NCI-H1436 treated with DMSO at 0.1 percent for 48 hours (cell line): Measurements from ENCODE around the gene VSIG1.

Source experiments
- DNase-seq: peaks from one replicate; lab custom pipeline; 2025; lab: John Stamatoyannopoulos, UW

Gene VSIG1

DNA sequence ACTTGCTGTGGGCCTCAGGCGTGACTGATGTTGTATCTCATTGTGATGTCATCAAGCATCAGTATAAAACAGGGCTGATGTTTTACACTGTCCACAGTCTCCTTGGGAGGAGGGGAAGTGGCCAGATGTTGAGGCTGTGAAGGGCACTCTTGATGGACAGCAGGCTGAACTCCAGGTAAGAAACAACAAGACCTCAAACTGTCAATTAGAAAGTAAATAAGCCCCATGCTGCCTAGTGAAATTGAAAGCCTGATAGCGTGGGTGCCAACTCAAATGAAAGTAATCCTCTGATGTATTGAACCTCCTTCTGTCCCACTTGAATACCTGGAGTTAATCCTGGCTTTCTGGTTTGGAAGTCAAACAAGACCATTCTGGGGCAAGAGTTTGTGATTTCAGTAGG, 19.7 kb downstream of the VSIG1 start:
- DNase-seq: no peak

- no peak for DNase-seq
These were observed 23.3 kb downstream of the VSIG1 start for GRCh38 chrX:108068121-108068520.

- DNase-seq: no peak
These were observed 26.0 kb downstream of the VSIG1 start for GRCh38 chrX:108070891-108071290.

DNA sequence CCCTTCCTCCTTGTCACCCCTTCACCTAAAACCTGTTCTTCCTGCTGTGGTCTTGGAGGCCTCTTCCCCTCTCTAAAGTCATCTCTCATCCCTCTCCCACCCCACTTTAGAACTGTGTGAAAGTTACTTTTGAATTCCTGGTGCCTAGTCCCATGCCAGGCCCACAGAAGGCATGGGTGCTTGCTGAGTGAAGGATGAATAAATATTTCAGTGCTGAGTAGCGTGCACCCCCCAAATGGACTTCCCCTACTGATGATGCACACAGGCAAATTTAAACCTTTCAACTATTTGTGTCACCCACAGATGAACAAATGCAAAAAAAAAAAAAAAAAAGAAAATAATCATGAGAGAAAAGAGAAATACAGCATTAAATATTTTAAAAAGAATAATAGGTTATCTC, 26.7 kb downstream of the VSIG1 start:
- DNase-seq: no peak

DNA sequence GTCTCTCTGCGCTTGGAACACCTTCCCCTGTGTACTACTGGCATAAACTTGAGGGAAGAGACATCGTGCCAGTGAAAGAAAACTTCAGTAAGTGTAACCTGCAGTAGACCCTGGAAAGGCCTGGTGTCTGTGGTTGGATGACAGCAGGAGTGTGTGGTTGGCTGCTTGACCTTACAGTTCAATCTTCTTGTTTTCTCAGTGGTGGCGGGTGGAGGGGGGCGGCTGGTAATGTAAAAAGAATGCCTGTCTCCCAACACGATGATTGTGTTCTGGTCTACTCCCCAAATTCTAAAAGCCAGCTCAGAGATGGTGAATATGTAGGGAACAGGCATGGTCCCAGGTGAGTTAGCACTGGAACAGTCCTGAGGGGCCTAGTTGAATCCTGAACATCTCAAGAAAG, 27.9 kb downstream of the VSIG1 start:
- no peak for DNase-seq

DNA sequence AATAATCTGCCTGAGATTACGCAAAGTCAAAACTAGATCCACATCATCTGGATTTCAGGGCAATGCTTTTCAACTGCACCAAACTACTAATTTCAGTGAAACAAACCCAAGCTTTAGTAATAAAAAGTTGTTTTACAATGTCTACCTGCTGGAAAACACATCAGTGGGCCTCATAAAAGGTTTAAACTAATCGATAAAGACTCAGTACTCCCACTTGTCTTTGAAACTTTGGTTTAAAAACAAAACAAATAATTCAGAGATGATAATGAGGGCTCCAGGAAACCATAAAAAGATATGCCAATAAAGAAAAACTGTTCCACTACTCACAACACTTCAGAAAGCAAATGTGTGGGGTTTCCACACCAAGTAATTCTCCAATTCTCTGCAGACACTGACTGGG, 36.2 kb downstream of the VSIG1 start:
- no peak for DNase-seq

- no peak for DNase-seq
These were observed 42.9 kb downstream of the VSIG1 start for GRCh38 chrX:108087792-108088191.

DNA sequence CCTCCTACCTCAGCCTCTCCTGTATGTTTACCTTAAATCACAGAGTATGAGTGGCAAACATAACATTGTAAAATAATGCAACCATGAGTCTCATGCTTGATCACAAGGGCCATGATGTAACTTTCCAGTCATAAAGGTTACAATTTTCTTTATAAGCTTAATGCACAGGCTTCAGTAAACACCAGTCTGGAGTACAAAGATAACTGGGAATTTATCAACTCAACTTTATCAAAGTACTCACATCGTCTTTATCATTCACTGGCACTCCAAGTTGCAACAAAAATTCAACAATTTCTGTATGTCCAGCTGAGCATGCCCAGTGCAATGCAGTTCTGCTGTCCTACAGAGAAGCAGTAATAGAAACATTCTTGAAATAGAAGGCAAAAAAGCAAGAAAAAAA, 43.6 kb downstream of the VSIG1 start:
- no peak for DNase-seq

DNA sequence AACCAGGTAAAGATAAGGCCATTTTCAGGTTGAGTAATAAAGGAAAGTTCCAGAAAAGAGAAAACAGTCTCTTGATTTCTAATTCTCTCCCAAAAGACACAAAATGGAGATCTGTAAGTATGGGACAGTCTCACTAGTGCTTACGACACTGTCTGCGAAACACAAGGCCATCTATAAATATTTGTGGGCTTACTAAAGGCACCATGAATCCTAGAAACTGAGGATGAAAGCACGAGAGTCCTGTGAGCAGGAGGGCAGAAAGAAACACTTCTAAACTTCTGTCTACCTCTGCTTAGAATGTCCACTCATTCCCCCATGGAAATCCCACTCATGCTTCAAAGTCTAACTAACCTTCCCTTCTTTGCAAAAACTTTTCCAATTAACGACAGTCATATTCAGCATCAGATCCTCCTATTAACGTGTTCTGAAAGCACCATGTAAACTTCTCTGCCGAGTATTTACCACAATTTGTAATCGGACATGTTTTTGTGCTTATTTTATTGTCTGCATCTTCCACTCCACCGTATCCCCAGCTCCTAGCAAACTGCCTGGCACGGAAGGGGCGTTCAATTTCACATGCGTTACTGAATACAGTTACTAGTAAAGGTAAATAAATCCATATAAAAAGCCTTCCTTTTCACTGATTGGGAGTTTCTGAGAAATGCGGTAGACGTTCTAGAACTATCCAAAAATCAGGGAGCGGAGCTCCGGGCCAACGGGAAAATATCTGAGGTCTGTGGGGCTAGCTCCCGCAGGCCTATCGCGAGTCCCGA, 45.8 kb downstream of the VSIG1 start:
- no peak for DNase-seq

DNA sequence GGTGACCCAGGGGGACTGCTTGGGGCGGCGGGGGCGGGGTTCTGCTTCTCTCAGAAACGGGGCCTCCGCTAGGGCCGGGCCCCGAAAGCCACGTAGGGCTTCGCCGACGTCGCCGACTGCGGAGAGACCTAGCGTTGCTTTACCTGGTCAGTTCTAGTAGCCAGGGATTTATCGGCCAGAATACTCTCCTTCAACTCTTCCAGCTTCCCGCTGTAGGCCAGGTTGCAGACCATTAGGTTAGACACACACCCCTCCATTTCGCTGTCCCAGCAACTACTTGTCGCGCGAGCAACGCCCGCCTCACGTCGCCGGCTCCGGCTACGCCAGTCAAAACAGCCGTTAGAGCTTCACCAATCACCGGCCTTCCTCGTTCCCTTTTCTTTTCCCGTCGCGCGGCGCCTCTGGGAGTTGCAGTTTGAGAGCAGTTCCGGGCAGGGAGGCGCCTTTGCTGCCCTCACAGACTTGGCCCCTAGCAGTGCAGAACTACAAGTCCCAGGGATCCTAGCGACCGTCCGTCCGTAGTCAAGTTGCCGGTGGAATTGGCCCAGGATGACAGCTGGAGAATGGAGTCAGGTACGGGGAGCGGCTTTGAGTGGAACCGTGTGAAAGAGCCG, 46.5 kb downstream of the VSIG1 start, which contains the start of the genes ATG4A and PSMD10:
ATG4A (plus strand) TSS at position 515 of the 614 bp plus-strand sequence; CDS start at position 564, 49 bp downstream.
PSMD10 (minus strand) TSS at position 279 of the 614 bp plus-strand sequence; CDS start at position 257, 22 bp downstream.
- peak; percentile 95 for DNase-seq

- DNase-seq: no peak
These were observed 47.0 kb downstream of the VSIG1 start for GRCh38 chrX:108091878-108092291.

- no peak for DNase-seq
These were observed 52.5 kb downstream of the VSIG1 start for GRCh38 chrX:108097380-108097779.

DNA sequence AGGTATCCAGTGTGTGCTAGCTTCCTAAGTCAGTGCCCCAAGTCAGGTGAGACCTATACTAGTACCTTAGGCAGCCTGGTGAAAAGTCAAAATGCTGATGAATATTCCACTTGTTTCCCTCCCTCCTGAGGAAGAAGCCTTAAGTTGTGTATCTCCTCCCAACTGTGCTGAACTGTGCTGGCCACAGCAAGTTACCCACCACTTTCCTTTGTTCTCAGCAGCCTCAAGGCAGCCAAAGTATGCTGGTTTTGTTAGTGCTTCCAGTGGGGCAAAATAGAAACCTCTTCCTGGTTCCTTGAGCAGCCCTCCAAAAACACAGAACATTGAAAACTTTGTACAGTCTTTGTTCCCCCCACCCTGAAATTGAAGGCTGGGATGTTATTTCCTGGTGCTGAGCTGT, 60.6 kb downstream of the VSIG1 start:
- no peak for DNase-seq

GRCh38 chrX:108114541-108114940, 69.7 kb downstream of the VSIG1 start:
- no peak for DNase-seq

GRCh38 chrX:108117988-108118387, 73.1 kb downstream of the VSIG1 start:
- no peak for DNase-seq

DNA sequence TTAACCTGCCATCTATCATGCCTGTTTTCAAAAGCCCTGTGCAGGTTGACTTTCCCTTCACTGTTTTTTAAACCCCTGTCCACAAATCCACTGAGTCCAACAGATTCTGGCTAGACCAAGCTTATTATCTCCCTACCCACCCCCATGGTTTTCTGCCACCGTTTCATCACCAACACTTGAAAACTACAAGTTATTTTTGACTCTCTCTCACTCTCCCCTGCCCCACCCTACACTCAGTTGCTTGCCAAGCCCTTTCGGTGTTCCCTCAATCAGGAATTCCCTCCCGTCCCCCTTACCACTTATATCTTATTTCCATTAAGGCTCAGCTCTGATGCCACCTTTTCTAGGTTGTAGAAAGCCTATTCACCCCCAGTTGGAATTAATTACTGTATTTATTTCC, 76.4 kb downstream of the VSIG1 start:
- DNase-seq: no peak

GRCh38 chrX:108122748-108123147, 77.9 kb downstream of the VSIG1 start:
- DNase-seq: no peak

- DNase-seq: no peak
These were observed 78.9 kb downstream of the VSIG1 start for GRCh38 chrX:108123591-108124366.

- no peak for DNase-seq
These were observed 81.8 kb downstream of the VSIG1 start for GRCh38 chrX:108126661-108127060.

DNA sequence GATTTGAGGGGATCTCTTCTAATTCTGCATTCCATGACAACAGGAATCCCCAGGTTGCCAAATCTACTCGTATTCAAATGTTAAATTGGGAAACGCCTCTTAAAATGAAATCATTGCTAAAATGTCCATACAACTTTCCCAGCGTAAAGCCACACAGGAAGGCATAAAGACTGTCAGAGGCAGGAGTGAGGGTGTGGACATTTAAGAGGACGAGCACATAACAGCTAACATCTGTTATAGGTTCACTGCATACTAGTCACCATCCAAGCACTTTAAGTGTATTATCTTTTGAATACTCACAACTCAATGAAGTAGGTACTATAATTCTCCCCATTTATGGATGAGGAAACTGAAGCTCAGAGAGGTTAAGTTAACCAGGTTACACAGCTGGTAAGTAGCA, 82.3 kb downstream of the VSIG1 start:
- no peak for DNase-seq
